HG03066 (cell line): ENCODE data around the gene UPF3A.
"Not testable (repeated sequence)": the region's sequence is repeated elsewhere in the genome, so short reads cannot be mapped to it uniquely, and the experiment has no call there.

Source experiments
- ATAC-seq: cut with Tn5 transposase; IDR thresholded peaks from one replicate; pipeline ENCODE4 v1.9.1; 2021; ENCODE audit warnings: low read depth; ENCODE audit not compliant: unreplicated experiment

Gene UPF3A, protein sequence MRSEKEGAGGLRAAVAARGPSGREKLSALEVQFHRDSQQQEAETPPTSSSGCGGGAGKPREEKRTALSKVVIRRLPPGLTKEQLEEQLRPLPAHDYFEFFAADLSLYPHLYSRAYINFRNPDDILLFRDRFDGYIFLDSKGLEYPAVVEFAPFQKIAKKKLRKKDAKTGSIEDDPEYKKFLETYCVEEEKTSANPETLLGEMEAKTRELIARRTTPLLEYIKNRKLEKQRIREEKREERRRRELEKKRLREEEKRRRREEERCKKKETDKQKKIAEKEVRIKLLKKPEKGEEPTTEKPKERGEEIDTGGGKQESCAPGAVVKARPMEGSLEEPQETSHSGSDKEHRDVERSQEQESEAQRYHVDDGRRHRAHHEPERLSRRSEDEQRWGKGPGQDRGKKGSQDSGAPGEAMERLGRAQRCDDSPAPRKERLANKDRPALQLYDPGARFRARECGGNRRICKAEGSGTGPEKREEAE

GRCh38 chr13:114281351-114282040 is at the start of gene UPF3A:
Gene UPF3A, plus strand, starts transcription at chr13:114281601. Its CDS starts 39 bp downstream, at chr13:114281640.
- ATAC-seq: peak; percentile 61

DNA sequence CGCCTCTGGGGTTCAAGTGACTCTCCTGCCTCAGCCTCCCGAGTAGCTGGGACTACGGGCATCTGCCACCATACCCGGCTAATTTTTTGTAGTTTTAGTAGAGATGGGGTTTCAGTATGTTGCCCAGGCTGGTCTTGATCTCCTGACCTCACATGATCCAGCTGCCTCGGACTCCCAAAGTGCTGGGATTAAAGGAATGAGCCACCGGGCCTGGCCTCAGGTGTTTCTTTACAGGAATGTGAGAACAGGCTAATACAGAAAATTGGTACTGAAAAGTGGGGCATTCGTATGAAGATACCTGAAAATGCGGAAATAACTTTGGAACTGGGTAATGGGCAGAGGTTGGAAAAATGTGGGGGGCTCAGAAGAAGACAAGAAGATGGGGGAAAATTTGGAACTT is 49.5 kb upstream of the UPF3A start:
- ATAC-seq: no peak

DNA sequence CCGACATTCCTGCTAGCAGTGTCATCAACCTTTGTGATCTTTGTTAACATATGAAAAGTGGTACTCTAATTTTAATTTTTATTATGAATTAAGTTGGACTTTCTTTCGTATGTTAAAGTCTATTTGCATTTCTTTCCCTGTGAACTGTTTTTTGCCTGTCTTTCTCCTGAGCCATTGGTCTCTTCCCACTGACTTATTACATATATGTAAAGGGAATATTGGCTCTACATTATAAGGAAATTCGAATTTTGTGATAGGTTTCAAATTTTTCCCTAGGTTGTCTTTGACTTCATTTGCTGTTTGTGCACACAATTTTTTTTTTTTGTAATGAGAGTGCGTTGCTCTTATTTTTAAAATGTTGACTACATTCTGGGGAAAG is 47.1 kb upstream of the UPF3A start:
- ATAC-seq: no peak

GRCh38 chr13:114234645-114235421 is 46.6 kb upstream of the UPF3A start, which contains the start of gene CDC16:
Gene CDC16, plus strand, starts transcription at chr13:114234897. Its CDS starts 188 bp downstream, at chr13:114235085.
- peak; percentile 89 for ATAC-seq

DNA sequence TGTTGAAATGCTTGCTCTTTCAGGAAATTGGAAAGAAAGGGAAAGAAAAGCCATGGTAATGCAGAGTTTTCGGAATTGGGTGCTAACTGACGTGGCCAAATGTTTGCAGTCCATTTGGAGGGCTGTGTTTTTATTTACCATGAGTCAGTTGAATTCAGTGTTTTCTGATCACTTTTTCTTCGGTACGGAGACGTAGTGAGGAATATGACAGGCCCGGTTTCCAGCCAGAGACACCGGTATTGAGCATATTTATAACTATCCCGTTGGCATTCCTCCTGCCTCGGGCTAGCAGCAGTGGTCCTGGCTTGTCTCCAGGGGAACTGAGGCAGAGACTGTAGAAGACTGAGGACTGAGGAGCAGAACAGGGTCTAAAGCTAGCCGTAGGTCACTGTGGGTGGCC is 45.7 kb upstream of the UPF3A start:
- no peak for ATAC-seq

DNA sequence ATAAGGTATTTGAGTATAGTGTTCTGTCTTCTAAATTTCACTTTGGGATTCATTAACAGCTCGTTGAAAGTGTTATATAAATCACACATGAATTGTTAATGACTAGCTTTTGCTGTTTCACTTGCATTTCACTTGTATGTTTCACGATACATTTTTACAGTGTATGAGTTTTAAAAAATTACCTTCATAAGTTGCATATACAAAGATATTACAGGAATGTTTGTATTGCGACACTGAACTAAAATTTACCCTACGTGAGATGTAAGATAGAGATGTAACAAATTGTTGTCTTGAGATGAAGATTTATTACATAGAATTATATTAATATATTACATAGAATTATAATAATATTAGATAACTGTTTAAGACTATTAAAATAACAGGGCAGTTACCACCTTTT is 45.2 kb upstream of the UPF3A start:
- ATAC-seq: no peak

- ATAC-seq: no peak
Observed at GRCh38 chr13:114237415-114238112, 43.8 kb upstream of the UPF3A start.

DNA sequence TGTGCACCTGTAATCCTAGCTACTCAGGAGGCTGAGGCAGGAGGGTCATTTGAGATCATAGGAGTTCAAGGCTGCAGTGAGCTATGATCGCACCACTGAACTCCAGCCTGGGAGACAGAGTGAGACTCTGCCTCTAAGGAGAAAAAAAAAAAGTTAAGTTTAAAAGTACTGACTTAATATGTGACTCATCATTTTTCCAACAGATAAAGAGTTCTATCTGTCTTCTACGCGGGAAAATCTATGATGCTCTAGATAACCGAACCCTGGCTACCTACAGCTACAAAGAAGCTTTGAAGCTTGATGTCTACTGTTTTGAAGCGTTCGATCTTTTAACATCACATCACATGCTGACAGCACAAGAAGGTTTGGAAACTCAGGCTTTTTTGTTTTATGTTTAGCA is 39.5 kb upstream of the UPF3A start:
- ATAC-seq: no peak

DNA sequence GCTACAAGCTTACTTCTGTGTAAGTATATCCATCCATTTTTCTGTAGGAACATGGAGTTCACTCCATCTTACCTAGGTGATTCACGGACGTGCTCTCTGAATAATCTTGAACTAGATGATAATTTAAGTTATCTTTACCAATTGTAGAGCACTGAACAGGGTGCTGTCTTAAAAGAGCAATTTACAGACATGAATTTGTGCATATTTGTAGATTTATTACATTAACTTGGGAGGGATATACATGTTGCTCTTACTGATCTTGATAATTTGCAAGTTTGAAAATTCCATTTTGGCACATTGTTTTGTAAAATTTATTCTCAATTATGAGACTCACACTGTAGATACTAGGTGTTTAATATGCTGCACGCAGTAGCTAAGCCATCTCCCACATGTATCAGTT is 37.4 kb upstream of the UPF3A start:
- ATAC-seq: no peak

DNA sequence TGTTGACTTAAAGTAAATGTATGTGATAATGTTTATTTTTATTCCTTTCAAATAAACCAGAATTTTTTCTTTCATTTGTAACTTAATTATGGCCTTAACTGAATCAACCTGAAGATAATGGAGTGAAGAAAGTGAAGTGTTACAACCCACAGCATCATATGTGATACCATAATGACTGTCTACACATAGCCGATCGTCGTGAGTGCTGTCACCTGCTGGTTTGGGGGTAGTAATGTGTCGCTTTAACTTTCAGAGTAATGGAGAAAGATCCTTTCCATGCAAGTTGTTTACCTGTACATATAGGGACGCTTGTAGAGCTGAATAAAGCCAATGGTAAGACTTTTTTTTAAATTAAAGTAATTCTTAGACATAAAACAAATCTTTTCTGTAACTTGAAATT is 36.8 kb upstream of the UPF3A start:
- ATAC-seq: no peak

DNA sequence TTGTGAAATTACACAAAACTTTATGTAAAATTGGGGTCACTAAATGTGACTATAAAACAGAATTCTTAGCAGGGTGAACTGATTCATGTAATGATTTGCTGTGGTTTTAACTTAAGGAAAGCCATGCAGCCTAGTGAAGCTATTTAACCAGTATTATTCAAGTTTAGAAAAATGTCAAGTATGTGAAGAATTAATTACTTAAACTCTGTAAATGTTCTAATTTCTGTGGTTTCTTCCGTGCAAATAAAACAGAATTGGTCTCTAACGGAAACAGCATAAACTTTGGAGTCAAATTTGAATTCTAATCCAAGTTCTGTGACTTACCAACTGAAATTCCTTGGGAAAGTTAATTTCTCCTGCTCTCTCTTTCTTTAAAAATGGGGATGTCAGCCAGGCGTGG is 33.4 kb upstream of the UPF3A start:
- no peak for ATAC-seq

GRCh38 chr13:114249077-114249476 is 32.3 kb upstream of the UPF3A start:
- ATAC-seq: no peak

GRCh38 chr13:114251639-114252440 is 29.6 kb upstream of the UPF3A start:
- ATAC-seq: not testable (repeated sequence)

DNA sequence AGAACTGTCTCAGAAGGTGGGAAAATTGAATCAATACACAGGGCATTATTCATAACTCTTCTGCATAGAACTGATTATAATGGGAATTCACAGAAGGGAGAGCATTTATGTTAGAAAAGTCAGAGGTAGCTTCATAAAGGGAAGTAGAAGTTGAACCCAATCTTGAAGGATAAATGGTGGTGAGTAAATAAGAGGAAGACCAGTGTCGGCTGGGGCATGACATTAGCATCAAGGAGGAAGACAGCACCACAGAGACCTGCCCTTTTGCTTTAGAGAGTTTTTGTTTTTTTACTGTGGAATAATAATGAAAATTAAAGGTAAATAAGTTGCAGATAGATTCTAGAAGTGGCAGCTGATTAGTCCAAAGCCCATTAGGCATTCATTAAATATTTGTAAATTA is 24.9 kb upstream of the UPF3A start:
- no peak for ATAC-seq

- no peak for ATAC-seq
Observed at GRCh38 chr13:114257014-114257413, 24.4 kb upstream of the UPF3A start.

DNA sequence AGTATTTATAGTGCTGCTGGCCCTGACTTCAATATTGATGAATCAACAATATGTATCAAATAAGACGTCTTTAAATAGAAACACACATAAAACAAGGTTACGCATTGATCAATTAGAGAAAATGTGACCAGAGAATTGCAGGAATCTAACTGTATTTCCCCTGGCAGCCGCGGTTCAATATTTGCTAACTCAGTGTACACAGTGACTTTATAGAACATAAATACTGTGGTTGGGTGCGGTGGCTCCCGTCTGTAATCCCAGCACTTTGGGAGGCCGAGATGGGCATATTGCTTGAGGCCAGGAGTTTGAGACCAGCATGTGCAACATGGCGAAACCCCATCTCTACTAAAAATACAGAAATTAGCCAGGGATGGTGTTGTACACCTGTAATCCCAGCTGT is 22.8 kb upstream of the UPF3A start:
- ATAC-seq: no peak

- no peak for ATAC-seq
Observed at GRCh38 chr13:114259374-114259773, 22.0 kb upstream of the UPF3A start.

GRCh38 chr13:114259974-114260373 is 21.4 kb upstream of the UPF3A start:
- ATAC-seq: no peak

- no peak for ATAC-seq
Observed at GRCh38 chr13:114260814-114261213, 20.6 kb upstream of the UPF3A start.
